Suprapubic skin (tissue), 4 donors: Measurements from ENCODE around the gene GPATCH3. TPM values are rescaled to one million over a fixed set of nuclear protein-coding genes. Genes with fewer than 3 reads are reported as not detected.

Experiments used
- DNase-seq, 2 donors: peaks; one replicate each; pipeline ENCODE4 v3.0.0-alpha.2; 2019; ENCODE audit warnings: low spot score in 2 of 2
- H3K27ac ChIP-seq: fragments of 200-600 bp; sonication (generic); one replicate; pipeline ENCODE4 v1.5.1; 2019
- H3K27me3 ChIP-seq: fragments of 200-600 bp; sonication (generic); one replicate; pipeline ENCODE4 v1.5.1; 2019
- H3K36me3 ChIP-seq: fragments of 200-600 bp; sonication (generic); one replicate; pipeline ENCODE4 v1.5.1; 2019
- H3K4me1 ChIP-seq: fragments of 200-600 bp; sonication (generic); one replicate; pipeline ENCODE4 v1.5.1; 2019
- H3K4me3 ChIP-seq: fragments of 200-600 bp; sonication (generic); one replicate; pipeline ENCODE4 v1.5.1; 2019; ENCODE audit warnings: mild to moderate bottlenecking
- H3K9me3 ChIP-seq: fragments of 200-600 bp; sonication (generic); one replicate; pipeline ENCODE4 v1.5.1; 2019
- EP300 ChIP-seq: sonication (generic); formaldehyde crosslinking; IDR thresholded peaks from one replicate; pipeline ENCODE4 v1.6.1; 2017; ENCODE audit warnings: antibody characterized with exemption
- POLR2A ChIP-seq, 2 donors: fragments of 450-650 bp; IDR thresholded peaks; one replicate each; pipeline ENCODE4 v1.6.1; 2017; ENCODE audit warnings: antibody characterized with exemption in 2 of 2, mild to moderate bottlenecking in 2 of 2, moderate library complexity in 2 of 2
- POLR2AphosphoS5 ChIP-seq, 3 donors: sonication (generic); formaldehyde crosslinking; IDR thresholded peaks; one replicate each; pipeline ENCODE4 v1.6.1; 2017; ENCODE audit warnings: antibody characterized with exemption in 3 of 3
- WGBS: methylation state at CpG from one replicate; pipeline ENCODE4 v1.1.5; 2018; 5-methylcytosine and 5-hydroxymethylcytosine counted together
- total RNA-seq, 4 donors: library from RNA; depleted of rRNA; stranded (reverse); fragments of >200 nt; gene quantifications; one replicate each; pipeline ENCODE4 v1.1.0, GENCODE V29; 2016
- TF ChIP-seq, protein P1 (sequence below), 2 donors: fragments of 200-600 bp in 1 of 2; fragments of 450-650 bp in 1 of 2; sonication (generic) in 1 of 2; IDR thresholded peaks; one replicate each; pipeline ENCODE4 v1.5.1; 2016 to 2019; ENCODE audit warnings: antibody characterized with exemption in 2 of 2, mild to moderate bottlenecking in 1 of 2, moderate library complexity in 1 of 2

GPATCH3 gene
- total RNA-seq, 4 donors from 2014 or later, result 14.1 to 20.5 (median 15.8) TPM

DNA sequence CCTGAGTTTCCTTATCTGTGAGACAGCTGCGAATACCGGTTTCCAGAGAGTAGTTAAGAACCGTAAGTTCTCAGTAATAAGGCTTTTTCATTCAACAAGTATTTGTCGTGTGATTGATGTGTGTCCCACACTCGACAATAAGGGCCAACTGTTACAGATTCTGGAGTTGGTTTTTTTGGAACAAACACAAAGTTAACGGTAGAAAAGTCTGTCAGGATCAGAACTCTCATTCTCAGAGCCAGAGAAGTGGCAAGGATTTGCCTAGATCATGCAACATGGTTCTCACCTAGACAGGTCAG lies 22.1 kb upstream of the GPATCH3 start:
- 25% methylated on average over 6 of the region's 6 CpGs for WGBS
- no peak for DNase-seq
- H3K27me3 ChIP-seq, result no peaks in the 10 kb centered on the region
- TF ChIP-seq EP300, result no peak
- TF ChIP-seq, protein P1, sequence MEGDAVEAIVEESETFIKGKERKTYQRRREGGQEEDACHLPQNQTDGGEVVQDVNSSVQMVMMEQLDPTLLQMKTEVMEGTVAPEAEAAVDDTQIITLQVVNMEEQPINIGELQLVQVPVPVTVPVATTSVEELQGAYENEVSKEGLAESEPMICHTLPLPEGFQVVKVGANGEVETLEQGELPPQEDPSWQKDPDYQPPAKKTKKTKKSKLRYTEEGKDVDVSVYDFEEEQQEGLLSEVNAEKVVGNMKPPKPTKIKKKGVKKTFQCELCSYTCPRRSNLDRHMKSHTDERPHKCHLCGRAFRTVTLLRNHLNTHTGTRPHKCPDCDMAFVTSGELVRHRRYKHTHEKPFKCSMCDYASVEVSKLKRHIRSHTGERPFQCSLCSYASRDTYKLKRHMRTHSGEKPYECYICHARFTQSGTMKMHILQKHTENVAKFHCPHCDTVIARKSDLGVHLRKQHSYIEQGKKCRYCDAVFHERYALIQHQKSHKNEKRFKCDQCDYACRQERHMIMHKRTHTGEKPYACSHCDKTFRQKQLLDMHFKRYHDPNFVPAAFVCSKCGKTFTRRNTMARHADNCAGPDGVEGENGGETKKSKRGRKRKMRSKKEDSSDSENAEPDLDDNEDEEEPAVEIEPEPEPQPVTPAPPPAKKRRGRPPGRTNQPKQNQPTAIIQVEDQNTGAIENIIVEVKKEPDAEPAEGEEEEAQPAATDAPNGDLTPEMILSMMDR (IDR thresholded peaks at IDR 0.05), result no peak
- TF ChIP-seq POLR2A (IDR thresholded peaks at IDR 0.05), result no peak
- no peak for TF ChIP-seq POLR2AphosphoS5 (IDR thresholded peaks at IDR 0.05)
- peaks cover 37% of the 10 kb centered on the region for H3K36me3 ChIP-seq
- H3K4me1 ChIP-seq, result peaks cover 25% of the 10 kb centered on the region
- H3K9me3 ChIP-seq, result no peaks in the 10 kb centered on the region
- no peak overlapping the region for H3K27ac ChIP-seq
- H3K4me3 ChIP-seq, result peak overlapping the region; percentile 96

DNA sequence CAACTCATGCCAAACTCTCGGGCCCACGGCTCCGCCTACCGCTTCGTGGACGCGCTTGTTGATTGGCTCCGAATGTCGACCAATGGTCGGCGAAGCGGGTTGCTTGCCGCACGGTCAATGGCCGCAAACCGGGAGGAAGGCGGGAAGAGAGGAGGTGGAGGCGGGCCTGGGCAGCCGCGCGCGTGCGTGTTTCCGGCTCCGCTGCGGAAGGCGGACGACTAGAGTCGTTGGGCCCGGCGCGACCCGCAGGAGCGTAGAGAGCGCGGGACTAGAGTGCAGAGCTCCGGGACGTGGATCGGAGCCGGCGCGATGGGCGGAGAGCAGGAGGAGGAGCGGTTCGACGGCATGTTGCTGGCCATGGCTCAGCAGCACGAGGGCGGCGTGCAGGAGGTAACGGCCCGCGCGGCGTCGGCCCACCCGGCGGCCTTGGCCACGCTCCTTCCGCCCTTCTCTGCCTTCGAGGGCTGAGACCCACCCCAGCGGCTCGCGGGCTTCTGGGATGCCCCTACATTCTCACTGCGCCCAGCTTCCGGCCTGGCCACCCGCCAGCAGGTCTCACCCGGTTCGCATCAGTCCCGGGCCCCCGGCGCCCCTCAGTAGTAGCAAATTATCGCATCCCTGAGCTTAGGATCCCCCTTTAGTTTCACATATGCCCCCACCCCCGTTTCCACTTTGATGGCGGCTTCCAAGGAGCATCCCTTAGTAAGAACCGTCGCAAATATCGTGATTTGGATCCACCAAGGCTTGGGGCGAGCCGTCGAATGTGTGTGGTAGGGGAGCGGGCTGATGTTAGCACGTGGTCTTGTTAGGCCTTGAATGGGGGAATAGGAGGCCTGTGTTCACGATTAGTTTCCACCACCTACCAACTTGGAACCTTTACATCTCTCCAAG lies 21.5 kb upstream of the GPATCH3 start, which contains the start of gene NUDC:
Gene NUDC, plus strand, starts transcription at position 204 of the 891 bp plus-strand sequence. Its CDS starts 106 bp downstream, at position 310.
- peak; percentile 98 to 99 for DNase-seq
- Histone ChIP-seq H3K9me3 (no peaks in the 10 kb centered on the region), H3K4me3 (peak within 1 kb of the TSS; percentile 96), H3K27ac (peak within 1 kb of the TSS; percentile 90), H3K4me1 (peaks cover 25% of the 10 kb centered on the region), H3K36me3 (peaks cover 31% of the 10 kb centered on the region), H3K27me3 (no peaks in the 10 kb centered on the region)
- peak; percentile 74 to 87 for TF ChIP-seq POLR2A (IDR thresholded peaks at IDR 0.05)
- peak; percentile 82 to 91 (median 91) for TF ChIP-seq POLR2AphosphoS5 (IDR thresholded peaks at IDR 0.05)
- TF ChIP-seq, protein P1 (IDR thresholded peaks at IDR 0.05), result no peak
- 0% methylated on average over 14 of the region's 83 CpGs for WGBS

DNA sequence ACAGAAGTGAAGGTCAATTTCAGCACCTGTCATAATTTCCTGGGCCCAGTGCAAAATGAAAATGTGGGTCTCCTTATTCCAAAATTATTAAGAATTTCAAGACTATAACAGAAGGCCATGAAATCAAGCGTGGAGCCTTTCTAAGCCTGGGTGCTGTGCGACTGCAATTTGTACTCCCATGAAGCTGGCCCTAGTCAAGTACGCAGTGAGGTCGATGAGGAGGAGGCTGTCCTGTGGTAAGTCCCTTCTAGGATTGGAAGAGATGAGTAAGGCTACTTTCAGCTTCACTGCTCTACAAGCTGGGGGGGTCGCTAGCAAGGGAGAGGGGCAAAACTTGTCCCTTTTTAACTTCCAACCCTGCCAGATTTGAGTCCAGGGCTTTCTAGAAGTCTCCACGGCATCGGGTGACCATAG lies 20.9 kb upstream of the GPATCH3 start:
- Histone ChIP-seq H3K4me3 (peak overlapping the region; percentile 96), H3K27ac (peak overlapping the region; percentile 90), H3K27me3 (no peaks in the 10 kb centered on the region), H3K9me3 (no peaks in the 10 kb centered on the region), H3K4me1 (peaks cover 25% of the 10 kb centered on the region), H3K36me3 (peaks cover 24% of the 10 kb centered on the region)
- TF ChIP-seq EP300 (no peak), POLR2A (IDR thresholded peaks at IDR 0.05) (no peak), POLR2AphosphoS5 (IDR thresholded peaks at IDR 0.05) (no peak)
- TF ChIP-seq, protein P1 (IDR thresholded peaks at IDR 0.05), result no peak
- WGBS, result 10% methylated on average over 5 of the region's 7 CpGs
- no peak for DNase-seq

DNA sequence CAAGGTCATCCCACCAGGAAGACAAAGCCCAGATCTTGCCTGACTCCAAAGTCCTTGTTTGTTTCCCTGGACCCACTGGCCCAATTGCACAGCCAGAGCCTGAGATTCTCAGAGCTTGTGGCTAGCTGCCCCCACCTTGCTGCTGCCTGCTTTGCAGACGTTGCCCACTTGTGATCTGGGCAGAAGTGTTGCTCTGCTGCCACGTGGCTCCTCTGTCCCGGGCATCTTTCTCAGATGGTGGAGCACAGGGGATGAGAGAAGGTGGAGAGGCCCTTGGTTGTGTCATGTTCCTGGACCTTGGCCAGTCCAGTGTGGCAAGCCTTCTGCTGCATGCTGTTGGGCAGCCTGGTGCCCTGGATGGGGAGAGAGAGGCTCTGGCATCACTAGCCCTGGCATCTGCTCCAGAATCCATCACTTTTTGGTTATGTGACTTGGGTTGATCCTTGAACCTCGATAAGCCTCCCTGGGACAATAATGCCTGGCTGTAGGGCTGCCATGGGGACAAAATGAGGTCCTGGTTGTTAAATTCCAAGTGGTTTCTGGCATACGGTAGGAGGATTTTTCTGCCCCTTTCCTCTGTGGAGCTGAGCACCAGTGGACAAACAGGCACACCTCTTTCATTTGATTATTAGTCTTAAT lies 15.1 kb upstream of the GPATCH3 start:
- DNase-seq, result no peak
- H3K36me3 ChIP-seq, result no peaks in the 10 kb centered on the region
- no peak overlapping the region for H3K27ac ChIP-seq
- H3K4me1 ChIP-seq, result no peaks in the 10 kb centered on the region
- H3K4me3 ChIP-seq, result no peak overlapping the region
- no peaks in the 10 kb centered on the region for H3K9me3 ChIP-seq
- no peaks in the 10 kb centered on the region for H3K27me3 ChIP-seq
- TF ChIP-seq POLR2AphosphoS5 (IDR thresholded peaks at IDR 0.05) (no peak), EP300 (no peak), POLR2A (IDR thresholded peaks at IDR 0.05) (no peak)
- TF ChIP-seq, protein P1 (IDR thresholded peaks at IDR 0.05), result no peak
- WGBS, result 69% methylated on average over 5 of the region's 5 CpGs
